ENCODE results near the gene RAG1. TPM values are rescaled to one million over a fixed set of nuclear protein-coding genes. Genes with fewer than 3 reads are reported as not detected.
A peak's percentile ranks its signal among the peaks of the same experiment; 100 is the strongest.

RAG1 gene
- total and polyA plus RNA-seq, 2 of the 13 experiments (the other 11 are each of a cell fraction or from before 2014, with no cell fraction given): 0.11 to 0.15 TPM

DNA sequence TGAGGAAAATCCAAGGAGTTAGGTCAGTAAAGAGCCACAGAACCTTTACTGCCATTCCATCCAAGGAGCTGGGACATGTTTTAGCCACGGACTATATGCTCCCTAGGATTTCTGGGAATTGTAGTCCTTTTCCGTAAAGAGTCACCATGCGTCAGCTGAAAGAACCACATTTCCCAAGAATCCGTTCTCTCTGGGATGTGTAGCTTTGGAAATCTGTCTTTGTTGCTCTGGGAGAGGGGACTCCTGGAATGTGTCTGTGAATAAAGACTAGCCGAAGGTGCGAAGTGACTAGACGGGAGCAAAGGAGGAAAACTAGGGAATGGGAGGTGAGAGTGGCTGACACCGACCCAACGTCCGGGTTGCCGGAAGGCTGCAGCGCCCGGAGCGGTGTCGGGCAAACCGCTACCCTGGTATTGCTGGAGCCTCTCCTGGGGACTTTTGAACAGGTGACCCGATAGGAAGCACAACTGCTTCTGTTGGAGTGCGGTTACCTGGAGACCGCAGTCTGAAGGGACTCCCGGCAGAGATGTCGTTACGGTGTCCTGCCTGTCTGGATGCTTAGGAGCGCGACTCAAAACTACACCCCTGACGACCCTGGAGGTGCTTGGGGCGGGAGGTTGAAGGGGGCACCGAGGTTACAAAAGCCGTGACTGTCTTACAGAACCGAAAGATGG lies 26.6 kb downstream of the RAG1 start, which contains the start of gene IFTAP (continued):
- TF ChIP-seq, protein P1, sequence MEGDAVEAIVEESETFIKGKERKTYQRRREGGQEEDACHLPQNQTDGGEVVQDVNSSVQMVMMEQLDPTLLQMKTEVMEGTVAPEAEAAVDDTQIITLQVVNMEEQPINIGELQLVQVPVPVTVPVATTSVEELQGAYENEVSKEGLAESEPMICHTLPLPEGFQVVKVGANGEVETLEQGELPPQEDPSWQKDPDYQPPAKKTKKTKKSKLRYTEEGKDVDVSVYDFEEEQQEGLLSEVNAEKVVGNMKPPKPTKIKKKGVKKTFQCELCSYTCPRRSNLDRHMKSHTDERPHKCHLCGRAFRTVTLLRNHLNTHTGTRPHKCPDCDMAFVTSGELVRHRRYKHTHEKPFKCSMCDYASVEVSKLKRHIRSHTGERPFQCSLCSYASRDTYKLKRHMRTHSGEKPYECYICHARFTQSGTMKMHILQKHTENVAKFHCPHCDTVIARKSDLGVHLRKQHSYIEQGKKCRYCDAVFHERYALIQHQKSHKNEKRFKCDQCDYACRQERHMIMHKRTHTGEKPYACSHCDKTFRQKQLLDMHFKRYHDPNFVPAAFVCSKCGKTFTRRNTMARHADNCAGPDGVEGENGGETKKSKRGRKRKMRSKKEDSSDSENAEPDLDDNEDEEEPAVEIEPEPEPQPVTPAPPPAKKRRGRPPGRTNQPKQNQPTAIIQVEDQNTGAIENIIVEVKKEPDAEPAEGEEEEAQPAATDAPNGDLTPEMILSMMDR (CRISPR knock-in tag; IDR thresholded peaks at IDR 0.05): no peak
- TF ChIP-seq, protein P2, sequence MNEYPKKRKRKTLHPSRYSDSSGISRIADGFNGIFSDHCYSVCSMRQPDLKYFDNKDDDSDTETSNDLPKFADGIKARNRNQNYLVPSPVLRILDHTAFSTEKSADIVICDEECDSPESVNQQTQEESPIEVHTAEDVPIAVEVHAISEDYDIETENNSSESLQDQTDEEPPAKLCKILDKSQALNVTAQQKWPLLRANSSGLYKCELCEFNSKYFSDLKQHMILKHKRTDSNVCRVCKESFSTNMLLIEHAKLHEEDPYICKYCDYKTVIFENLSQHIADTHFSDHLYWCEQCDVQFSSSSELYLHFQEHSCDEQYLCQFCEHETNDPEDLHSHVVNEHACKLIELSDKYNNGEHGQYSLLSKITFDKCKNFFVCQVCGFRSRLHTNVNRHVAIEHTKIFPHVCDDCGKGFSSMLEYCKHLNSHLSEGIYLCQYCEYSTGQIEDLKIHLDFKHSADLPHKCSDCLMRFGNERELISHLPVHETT (CRISPR knock-in tag; conservative IDR thresholded peaks at IDR 0.05): 0 out of 2 replicates have a peak, but pooled peaks have one; percentile 38
- TF ChIP-seq EED (CRISPR knock-in tag; IDR thresholded peaks at IDR 0.05) (peak; percentile 48; the same call in 1 of the 2 replicates), HNF4A (CRISPR knock-in tag; IDR thresholded peaks at IDR 0.05) (0 out of 2 replicates have a peak, but pooled peaks have one; percentile 30), ZEB1 (IDR thresholded peaks at IDR 0.05; ENCODE audit: insufficient replicate concordance, low read depth) (peak; percentile 80), TARDBP (CRISPR knock-in tag; IDR thresholded peaks at IDR 0.05) (peak; percentile 25; the same call in 1 of the 2 replicates), PITX1 (CRISPR knock-in tag; IDR thresholded peaks at IDR 0.05) (peak; percentile 21; the same call in 1 of the 2 replicates), ARHGAP35 (CRISPR knock-in tag; IDR thresholded peaks at IDR 0.05; ENCODE audit: borderline replicate concordance) (no peak), GABPA (IDR thresholded peaks at IDR 0.05; ENCODE audit: low read depth, low read length) (peak; percentile 51), GABPA (CRISPR knock-in tag; IDR thresholded peaks at IDR 0.05; ENCODE audit: low read depth) (peak; percentile 91), ZNF205 (CRISPR knock-in tag; IDR thresholded peaks at IDR 0.05) (no peak), ZKSCAN8 (CRISPR knock-in tag; IDR thresholded peaks at IDR 0.05; ENCODE audit: borderline replicate concordance) (0 out of 2 replicates have a peak, but pooled peaks have one; percentile 26), KDM5A (IDR thresholded peaks at IDR 0.05; ENCODE audit: borderline replicate concordance, low read length) (peak; percentile 94), HCFC1 (IDR thresholded peaks at IDR 0.05; ENCODE audit: low read depth, low read length) (peak; percentile 98), DNMT3B (CRISPR knock-in tag; conservative IDR thresholded peaks at IDR 0.05) (0 out of 2 replicates have a peak, but pooled peaks have one; percentile 71), NFRKB (IDR thresholded peaks at IDR 0.05) (no peak), TGIF2 (CRISPR knock-in tag; IDR thresholded peaks at IDR 0.05) (peak; percentile 64), CBX1 (IDR thresholded peaks at IDR 0.05; ENCODE audit: low read depth) (peak; percentile 100), SCMH1 (CRISPR knock-in tag; IDR thresholded peaks at IDR 0.05; ENCODE audit: borderline replicate concordance) (no peak), SAP130 (CRISPR knock-in tag; IDR thresholded peaks at IDR 0.05; ENCODE audit: low read depth) (peak; percentile 80), ZSCAN30 (CRISPR knock-in tag; IDR thresholded peaks at IDR 0.05) (no peak)
- TF ChIP-seq, protein P3, sequence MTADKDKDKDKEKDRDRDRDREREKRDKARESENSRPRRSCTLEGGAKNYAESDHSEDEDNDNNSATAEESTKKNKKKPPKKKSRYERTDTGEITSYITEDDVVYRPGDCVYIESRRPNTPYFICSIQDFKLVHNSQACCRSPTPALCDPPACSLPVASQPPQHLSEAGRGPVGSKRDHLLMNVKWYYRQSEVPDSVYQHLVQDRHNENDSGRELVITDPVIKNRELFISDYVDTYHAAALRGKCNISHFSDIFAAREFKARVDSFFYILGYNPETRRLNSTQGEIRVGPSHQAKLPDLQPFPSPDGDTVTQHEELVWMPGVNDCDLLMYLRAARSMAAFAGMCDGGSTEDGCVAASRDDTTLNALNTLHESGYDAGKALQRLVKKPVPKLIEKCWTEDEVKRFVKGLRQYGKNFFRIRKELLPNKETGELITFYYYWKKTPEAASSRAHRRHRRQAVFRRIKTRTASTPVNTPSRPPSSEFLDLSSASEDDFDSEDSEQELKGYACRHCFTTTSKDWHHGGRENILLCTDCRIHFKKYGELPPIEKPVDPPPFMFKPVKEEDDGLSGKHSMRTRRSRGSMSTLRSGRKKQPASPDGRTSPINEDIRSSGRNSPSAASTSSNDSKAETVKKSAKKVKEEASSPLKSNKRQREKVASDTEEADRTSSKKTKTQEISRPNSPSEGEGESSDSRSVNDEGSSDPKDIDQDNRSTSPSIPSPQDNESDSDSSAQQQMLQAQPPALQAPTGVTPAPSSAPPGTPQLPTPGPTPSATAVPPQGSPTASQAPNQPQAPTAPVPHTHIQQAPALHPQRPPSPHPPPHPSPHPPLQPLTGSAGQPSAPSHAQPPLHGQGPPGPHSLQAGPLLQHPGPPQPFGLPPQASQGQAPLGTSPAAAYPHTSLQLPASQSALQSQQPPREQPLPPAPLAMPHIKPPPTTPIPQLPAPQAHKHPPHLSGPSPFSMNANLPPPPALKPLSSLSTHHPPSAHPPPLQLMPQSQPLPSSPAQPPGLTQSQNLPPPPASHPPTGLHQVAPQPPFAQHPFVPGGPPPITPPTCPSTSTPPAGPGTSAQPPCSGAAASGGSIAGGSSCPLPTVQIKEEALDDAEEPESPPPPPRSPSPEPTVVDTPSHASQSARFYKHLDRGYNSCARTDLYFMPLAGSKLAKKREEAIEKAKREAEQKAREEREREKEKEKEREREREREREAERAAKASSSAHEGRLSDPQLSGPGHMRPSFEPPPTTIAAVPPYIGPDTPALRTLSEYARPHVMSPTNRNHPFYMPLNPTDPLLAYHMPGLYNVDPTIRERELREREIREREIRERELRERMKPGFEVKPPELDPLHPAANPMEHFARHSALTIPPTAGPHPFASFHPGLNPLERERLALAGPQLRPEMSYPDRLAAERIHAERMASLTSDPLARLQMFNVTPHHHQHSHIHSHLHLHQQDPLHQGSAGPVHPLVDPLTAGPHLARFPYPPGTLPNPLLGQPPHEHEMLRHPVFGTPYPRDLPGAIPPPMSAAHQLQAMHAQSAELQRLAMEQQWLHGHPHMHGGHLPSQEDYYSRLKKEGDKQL (CRISPR knock-in tag; IDR thresholded peaks at IDR 0.05; ENCODE audit: low read depth): no peak
- TF ChIP-seq, protein P4, sequence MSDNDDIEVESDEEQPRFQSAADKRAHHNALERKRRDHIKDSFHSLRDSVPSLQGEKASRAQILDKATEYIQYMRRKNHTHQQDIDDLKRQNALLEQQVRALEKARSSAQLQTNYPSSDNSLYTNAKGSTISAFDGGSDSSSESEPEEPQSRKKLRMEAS (IDR thresholded peaks at IDR 0.05): peak; percentile 57
